ENCODE data around the gene FAM163B.
"Not testable (repeated sequence)": the region's sequence is repeated elsewhere in the genome, so short reads cannot be mapped to it uniquely, and the experiment has no call there.

The FAM163B gene

GRCh38 chr9:133570691-133571080, 38.5 kb downstream of the FAM163B start:
- DNase-seq (ENCODE audit: low spot score), result no peak
- TF ChIP-seq CTCF (IDR thresholded peaks at IDR 0.05; ENCODE audit: extremely low read depth, missing control alignments), result no peak

GRCh38 chr9:133569891-133570690, 39.1 kb downstream of the FAM163B start:
- DNase-seq (ENCODE audit: low spot score), result no peak

GRCh38 chr9:133569121-133569785, 39.9 kb downstream of the FAM163B start:
- no peak for TF ChIP-seq CTCF (IDR thresholded peaks at IDR 0.05; ENCODE audit: extremely low read depth, missing control alignments)
- DNase-seq (ENCODE audit: low spot score), result no peak

More at GRCh38 chr9:133569891-133570690, 39.1 kb downstream of the FAM163B start:
- no peak for TF ChIP-seq CTCF (IDR thresholded peaks at IDR 0.05; ENCODE audit: extremely low read depth, missing control alignments)

- DNase-seq (ENCODE audit: low spot score), result no peak
Measured at GRCh38 chr9:133568186-133568585, 41.0 kb downstream of the FAM163B start.

GRCh38 chr9:133566817-133567216, 42.4 kb downstream of the FAM163B start:
- no peak for TF ChIP-seq CTCF (IDR thresholded peaks at IDR 0.05; ENCODE audit: extremely low read depth, missing control alignments)
- no peak for DNase-seq (ENCODE audit: low spot score)

More at GRCh38 chr9:133568186-133568585, 41.0 kb downstream of the FAM163B start:
- no peak for TF ChIP-seq CTCF (IDR thresholded peaks at IDR 0.05; ENCODE audit: extremely low read depth, missing control alignments)

GRCh38 chr9:133566382-133566781, 42.8 kb downstream of the FAM163B start:
- TF ChIP-seq CTCF (IDR thresholded peaks at IDR 0.05; ENCODE audit: extremely low read depth, missing control alignments), result no peak
- no peak for DNase-seq (ENCODE audit: low spot score)

- no peak for TF ChIP-seq CTCF (IDR thresholded peaks at IDR 0.05; ENCODE audit: extremely low read depth, missing control alignments)
- no peak for DNase-seq (ENCODE audit: low spot score)
Measured at GRCh38 chr9:133564451-133565116, 44.6 kb downstream of the FAM163B start.

- DNase-seq (ENCODE audit: low spot score), result not testable (repeated sequence)
Measured at GRCh38 chr9:133563814-133564213, 45.4 kb downstream of the FAM163B start.
